Ishikawa (cell line): ENCODE results near the gene RAB28.

Source experiments
- CEBPB ChIP-seq: IDR thresholded peaks from 2 replicates; pipeline ENCODE4 v1.6.1; 2012
- CREB1 ChIP-seq: IDR thresholded peaks from 2 replicates; pipeline ENCODE4 v1.6.1; 2012; ENCODE audit warnings: low read depth
- EGR1 ChIP-seq: IDR thresholded peaks from 2 replicates; pipeline ENCODE4 v1.6.1; 2012
- EP300 ChIP-seq: IDR thresholded peaks from 2 replicates; pipeline ENCODE4 v1.6.1; 2012; ENCODE audit warnings: borderline replicate concordance
- FOXM1 ChIP-seq: IDR thresholded peaks from 2 replicates; pipeline ENCODE4 v1.6.1; 2012; ENCODE audit warnings: low read depth, borderline replicate concordance
- MAX ChIP-seq: IDR thresholded peaks from 2 replicates; pipeline ENCODE4 v1.6.1; 2012
- NFIC ChIP-seq: IDR thresholded peaks from 2 replicates; pipeline ENCODE4 v1.6.1; 2012
- RAD21 ChIP-seq: IDR thresholded peaks from 2 replicates; pipeline ENCODE4 v1.6.1; 2012; ENCODE audit warnings: low read depth
- REST ChIP-seq: IDR thresholded peaks from 2 replicates; pipeline ENCODE4 v1.6.1; 2012; ENCODE audit warnings: low read depth, mild to moderate bottlenecking
- TAF1 ChIP-seq: IDR thresholded peaks from 2 replicates; pipeline ENCODE4 v1.6.1; 2012; ENCODE audit warnings: low read depth, mild to moderate bottlenecking
- TCF12 ChIP-seq: IDR thresholded peaks from 2 replicates; pipeline ENCODE4 v1.6.1; 2012; ENCODE audit warnings: low read depth
- TEAD4 ChIP-seq: IDR thresholded peaks from 2 replicates; pipeline ENCODE4 v1.6.1; 2012
- USF1 ChIP-seq: IDR thresholded peaks from 2 replicates; pipeline ENCODE4 v1.6.1; 2012
- YY1 ChIP-seq: IDR thresholded peaks from 2 replicates; pipeline ENCODE4 v1.6.1; 2012; ENCODE audit warnings: low read depth
- ZBTB7A ChIP-seq: IDR thresholded peaks from 2 replicates; pipeline ENCODE4 v1.6.1; 2012; ENCODE audit warnings: low read depth

Gene RAB28

GRCh38 chr4:13484122-13484748 lies at the start of gene RAB28:
RAB28 (minus strand) TSS chr4:13484340.
- peak; percentile 66 for TF ChIP-seq NFIC
- TF ChIP-seq TCF12, result no peak
- no peak for TF ChIP-seq FOXM1
- TF ChIP-seq EGR1, result no peak
- TF ChIP-seq CEBPB, result no peak
- peak; percentile 51; the same call in 1 of the 2 replicates for TF ChIP-seq EP300
- TF ChIP-seq REST, result no peak
- 0 out of 2 replicates have a peak, but pooled peaks have one; percentile 50 for TF ChIP-seq ZBTB7A
- TF ChIP-seq RAD21, result no peak
- TF ChIP-seq CREB1, result peak; percentile 66
- TF ChIP-seq USF1, result no peak
- peak; percentile 94 for TF ChIP-seq TAF1
- TF ChIP-seq TEAD4, result no peak
- TF ChIP-seq YY1, result peak; percentile 91
- TF ChIP-seq MAX, result no peak

- no peak for TF ChIP-seq ZBTB7A
- TF ChIP-seq FOXM1, result no peak
- TF ChIP-seq USF1, result no peak
- TF ChIP-seq MAX, result no peak
- TF ChIP-seq EGR1, result no peak
- TF ChIP-seq CEBPB, result no peak
- TF ChIP-seq EP300, result no peak
- no peak for TF ChIP-seq TAF1
- TF ChIP-seq REST, result no peak
- TF ChIP-seq RAD21, result no peak
Measured at GRCh38 chr4:13531625-13531998, 47.5 kb upstream of the RAB28 start.

GRCh38 chr4:13530823-13531624 lies 46.9 kb upstream of the RAB28 start:
- no peak for TF ChIP-seq FOXM1
- no peak for TF ChIP-seq MAX
- no peak for TF ChIP-seq YY1
- TF ChIP-seq EGR1, result no peak
- TF ChIP-seq USF1, result no peak

GRCh38 chr4:13529128-13529919 lies 45.2 kb upstream of the RAB28 start:
- TF ChIP-seq MAX (no peak), EGR1 (no peak)

GRCh38 chr4:13528821-13529127 lies 44.6 kb upstream of the RAB28 start:
- TF ChIP-seq CEBPB (no peak), ZBTB7A (no peak)
